GM18508 (cell line): Measurements from ENCODE around the gene COL19A1.
"Not testable (repeated sequence)": the region's sequence is repeated elsewhere in the genome, so short reads cannot be mapped to it uniquely, and the experiment has no call there.

Experiments used
- ATAC-seq: cut with Tn5 transposase; IDR thresholded peaks from one replicate; pipeline ENCODE4 v1.9.1; 2021; ENCODE audit warnings: moderate number of reproducible peaks; ENCODE audit not compliant: insufficient read depth, unreplicated experiment

Gene COL19A1

GRCh38 chr6:69866351-69866769 is at the start of gene COL19A1:
Gene COL19A1, plus strand, starts transcription at chr6:69866556. Its CDS starts 13,012 bp downstream, at chr6:69879568.
- peak; percentile 48 for ATAC-seq

GRCh38 chr6:69816569-69816968 is 49.8 kb upstream of the COL19A1 start:
- ATAC-seq, result no peak

GRCh38 chr6:69817358-69817757 is 49.0 kb upstream of the COL19A1 start:
- no peak for ATAC-seq

- no peak for ATAC-seq
Observed at GRCh38 chr6:69818223-69818930, 48.0 kb upstream of the COL19A1 start.

- no peak for ATAC-seq
Observed at GRCh38 chr6:69819138-69819537, 47.2 kb upstream of the COL19A1 start.

GRCh38 chr6:69820018-69820417 is 46.3 kb upstream of the COL19A1 start:
- ATAC-seq, result no peak

GRCh38 chr6:69820438-69820837 is 45.9 kb upstream of the COL19A1 start:
- no peak for ATAC-seq

- not testable (repeated sequence) for ATAC-seq
Observed at GRCh38 chr6:69824355-69824754, 42.0 kb upstream of the COL19A1 start.

GRCh38 chr6:69825904-69826303 is 40.5 kb upstream of the COL19A1 start:
- no peak for ATAC-seq

GRCh38 chr6:69827276-69827893 is 39.0 kb upstream of the COL19A1 start:
- ATAC-seq, result no peak

- ATAC-seq, result no peak
Observed at GRCh38 chr6:69832558-69832957, 33.8 kb upstream of the COL19A1 start.

GRCh38 chr6:69835414-69836179 is 30.8 kb upstream of the COL19A1 start:
- ATAC-seq, result no peak

- no peak for ATAC-seq
Observed at GRCh38 chr6:69841862-69842261, 24.5 kb upstream of the COL19A1 start.

- ATAC-seq, result no peak
Observed at GRCh38 chr6:69843189-69843588, 23.2 kb upstream of the COL19A1 start.

- ATAC-seq, result no peak
Observed at GRCh38 chr6:69846312-69846711, 20.0 kb upstream of the COL19A1 start.

GRCh38 chr6:69846770-69847491 is 19.4 kb upstream of the COL19A1 start:
- no peak for ATAC-seq

GRCh38 chr6:69847492-69847788 is 18.9 kb upstream of the COL19A1 start:
- ATAC-seq, result no peak

- ATAC-seq, result no peak
Observed at GRCh38 chr6:69848552-69848951, 17.8 kb upstream of the COL19A1 start.

- ATAC-seq, result no peak
Observed at GRCh38 chr6:69852706-69853105, 13.7 kb upstream of the COL19A1 start.

GRCh38 chr6:69861986-69862385 is 4.4 kb upstream of the COL19A1 start:
- no peak for ATAC-seq

GRCh38 chr6:69863766-69864165 is 2.6 kb upstream of the COL19A1 start:
- no peak for ATAC-seq
